Measurements from ENCODE around the gene AKR1B15.

DNA sequence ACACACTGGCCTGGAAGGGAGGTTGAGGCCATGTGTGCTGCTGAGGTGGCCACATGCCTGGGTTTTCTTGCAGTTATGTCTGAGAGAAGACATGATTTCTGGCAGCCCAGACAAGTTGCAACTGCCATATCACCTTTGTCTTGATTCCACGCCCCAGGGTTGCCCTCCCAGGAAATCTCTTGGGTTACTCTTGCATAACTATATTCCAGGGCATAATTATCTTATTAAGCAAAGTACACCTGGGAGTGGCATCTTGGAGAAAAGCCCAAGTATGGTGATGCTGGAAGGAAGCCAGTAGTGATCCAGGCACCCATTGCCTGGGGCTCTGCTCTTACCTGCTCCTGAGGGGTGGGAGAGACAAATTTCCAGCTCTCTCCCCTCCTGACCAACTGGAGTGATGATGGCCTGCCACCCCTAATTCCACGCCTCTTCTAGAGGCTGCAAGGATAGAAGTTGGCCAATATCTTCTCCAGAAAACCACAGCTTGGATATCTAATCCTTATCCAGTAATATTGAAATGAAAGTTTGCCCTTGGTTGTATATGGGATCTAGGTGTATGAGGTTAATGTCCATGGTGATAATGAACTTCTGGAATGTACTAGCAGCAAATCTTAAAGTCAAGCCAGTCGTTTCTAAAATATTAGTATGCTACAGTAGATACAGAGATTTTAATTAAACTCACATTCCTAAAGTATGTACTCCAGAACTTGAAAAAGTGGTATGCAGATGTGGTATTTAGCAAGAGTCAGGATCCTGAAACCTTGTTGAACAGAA, 16.5 kb upstream of the AKR1B15 start:
- TF ChIP-seq, protein P1, sequence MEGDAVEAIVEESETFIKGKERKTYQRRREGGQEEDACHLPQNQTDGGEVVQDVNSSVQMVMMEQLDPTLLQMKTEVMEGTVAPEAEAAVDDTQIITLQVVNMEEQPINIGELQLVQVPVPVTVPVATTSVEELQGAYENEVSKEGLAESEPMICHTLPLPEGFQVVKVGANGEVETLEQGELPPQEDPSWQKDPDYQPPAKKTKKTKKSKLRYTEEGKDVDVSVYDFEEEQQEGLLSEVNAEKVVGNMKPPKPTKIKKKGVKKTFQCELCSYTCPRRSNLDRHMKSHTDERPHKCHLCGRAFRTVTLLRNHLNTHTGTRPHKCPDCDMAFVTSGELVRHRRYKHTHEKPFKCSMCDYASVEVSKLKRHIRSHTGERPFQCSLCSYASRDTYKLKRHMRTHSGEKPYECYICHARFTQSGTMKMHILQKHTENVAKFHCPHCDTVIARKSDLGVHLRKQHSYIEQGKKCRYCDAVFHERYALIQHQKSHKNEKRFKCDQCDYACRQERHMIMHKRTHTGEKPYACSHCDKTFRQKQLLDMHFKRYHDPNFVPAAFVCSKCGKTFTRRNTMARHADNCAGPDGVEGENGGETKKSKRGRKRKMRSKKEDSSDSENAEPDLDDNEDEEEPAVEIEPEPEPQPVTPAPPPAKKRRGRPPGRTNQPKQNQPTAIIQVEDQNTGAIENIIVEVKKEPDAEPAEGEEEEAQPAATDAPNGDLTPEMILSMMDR (IDR thresholded peaks at IDR 0.05), result no peak
- no peak for TF ChIP-seq EZH2phosphoT487 (IDR thresholded peaks at IDR 0.05)

All from neural progenitor cell (in vitro differentiated cells).